HEK293 (cell line): Measurements from ENCODE around the gene DNAJA3.

Experiments used
- BCL11B ChIP-seq: fragments of 450-650 bp; formaldehyde crosslinking; IDR thresholded peaks from 2 replicates; pipeline ENCODE4 v1.5.1; 2016; ENCODE audit warnings: low read depth, missing biosample characterization, missing genetic modification characterization
- FEZF1 ChIP-seq: fragments of 450-650 bp; formaldehyde crosslinking; IDR thresholded peaks from 2 replicates; pipeline ENCODE4 v1.5.1; 2016; ENCODE audit warnings: missing biosample characterization, missing genetic modification characterization
- GFI1B ChIP-seq: fragments of 450-650 bp; formaldehyde crosslinking; IDR thresholded peaks from 2 replicates; pipeline ENCODE4 v1.5.1; 2016; ENCODE audit warnings: missing biosample characterization, missing genetic modification characterization
- REPIN1 ChIP-seq: fragments of 450-650 bp; formaldehyde crosslinking; IDR thresholded peaks from 2 replicates; pipeline ENCODE4 v1.5.1; 2017; ENCODE audit warnings: missing biosample characterization, missing genetic modification characterization, low read depth
- SP2 ChIP-seq: fragments of 450-650 bp; formaldehyde crosslinking; IDR thresholded peaks from 2 replicates; pipeline ENCODE4 v1.5.1; 2016; ENCODE audit warnings: missing biosample characterization, missing genetic modification characterization
- TCF7L2 ChIP-seq: IDR thresholded peaks from 2 replicates; pipeline ENCODE4 v1.6.1; 2011; ENCODE audit warnings: low read depth, mild to moderate bottlenecking, inconsistent platforms, low read length, moderate library complexity, borderline replicate concordance
- ZBTB48 ChIP-seq: fragments of 450-650 bp; formaldehyde crosslinking; IDR thresholded peaks from 2 replicates; pipeline ENCODE4 v1.5.1; 2016; ENCODE audit warnings: missing biosample characterization, missing genetic modification characterization
- ZEB2 ChIP-seq: fragments of 450-650 bp; formaldehyde crosslinking; IDR thresholded peaks from 2 replicates; pipeline ENCODE4 v1.5.1; 2016; ENCODE audit warnings: missing biosample characterization, missing genetic modification characterization
- ZFP37 ChIP-seq: fragments of 450-650 bp; formaldehyde crosslinking; IDR thresholded peaks from 2 replicates; pipeline ENCODE4 v1.5.1; 2016; ENCODE audit warnings: missing biosample characterization, missing genetic modification characterization
- ZNF121 ChIP-seq: fragments of 450-650 bp; formaldehyde crosslinking; IDR thresholded peaks from 2 replicates; pipeline ENCODE4 v1.5.1; 2016; ENCODE audit warnings: missing biosample characterization, missing genetic modification characterization
- ZNF175 ChIP-seq: fragments of 450-650 bp; formaldehyde crosslinking; IDR thresholded peaks from 2 replicates; pipeline ENCODE4 v1.5.1; 2016; ENCODE audit warnings: missing biosample characterization, missing genetic modification characterization
- ZNF19 ChIP-seq: fragments of 450-650 bp; formaldehyde crosslinking; IDR thresholded peaks from 2 replicates; pipeline ENCODE4; 2016; ENCODE audit warnings: missing biosample characterization, missing genetic modification characterization, low read depth
- ZNF248 ChIP-seq: fragments of 450-650 bp; formaldehyde crosslinking; IDR thresholded peaks from 2 replicates; pipeline ENCODE4 v1.5.1; 2017; ENCODE audit warnings: missing biosample characterization, missing genetic modification characterization
- ZNF433 ChIP-seq: fragments of 450-650 bp; formaldehyde crosslinking; IDR thresholded peaks from 2 replicates; pipeline ENCODE4 v1.5.1; 2016; ENCODE audit warnings: missing biosample characterization, missing genetic modification characterization, low read depth
- ZNF473 ChIP-seq: fragments of 450-650 bp; formaldehyde crosslinking; IDR thresholded peaks from 2 replicates; pipeline ENCODE4 v1.5.1; 2017; ENCODE audit warnings: missing biosample characterization, missing genetic modification characterization
- ZNF660 ChIP-seq: fragments of 450-650 bp; IDR thresholded peaks from 2 replicates; pipeline ENCODE4 v1.5.1; 2018; ENCODE audit warnings: missing biosample characterization, mild to moderate bottlenecking, missing genetic modification characterization
- ZNF664 ChIP-seq: fragments of 450-650 bp; formaldehyde crosslinking; IDR thresholded peaks from 2 replicates; pipeline ENCODE4 v1.5.1; 2016; ENCODE audit warnings: missing biosample characterization, missing genetic modification characterization
- TF ChIP-seq, protein P1 (sequence below): fragments of 450-650 bp; formaldehyde crosslinking; IDR thresholded peaks from 2 replicates; pipeline ENCODE4 v1.5.1; 2016; ENCODE audit warnings: missing biosample characterization, missing genetic modification characterization
- TF ChIP-seq, protein P2 (sequence below): fragments of 450-650 bp; formaldehyde crosslinking; IDR thresholded peaks from 2 replicates; pipeline ENCODE4 v1.5.1; 2016; ENCODE audit warnings: missing biosample characterization, missing genetic modification characterization
- TF ChIP-seq, protein P3 (sequence below): fragments of 450-650 bp; formaldehyde crosslinking; IDR thresholded peaks from 2 replicates; pipeline ENCODE4 v1.5.1; 2016; ENCODE audit warnings: missing biosample characterization, missing genetic modification characterization
- TF ChIP-seq, protein P4 (sequence below): fragments of 450-650 bp; formaldehyde crosslinking; IDR thresholded peaks from 2 replicates; pipeline ENCODE4 v1.5.1; 2016; ENCODE audit warnings: missing biosample characterization, missing genetic modification characterization, low read depth
- TF ChIP-seq, protein P5 (sequence below): fragments of 450-650 bp; formaldehyde crosslinking; IDR thresholded peaks from 2 replicates; pipeline ENCODE4 v1.5.1; 2017; ENCODE audit warnings: missing biosample characterization, missing genetic modification characterization
- TF ChIP-seq, protein P6 (sequence below): IDR thresholded peaks from 2 replicates; pipeline ENCODE4 v1.6.1; 2011; ENCODE audit warnings: mild to moderate bottlenecking, low read depth, low read length, borderline replicate concordance
- TF ChIP-seq, protein P7 (sequence below): fragments of 450-650 bp; formaldehyde crosslinking; IDR thresholded peaks from 2 replicates; pipeline ENCODE4 v1.5.1; 2016; ENCODE audit warnings: missing biosample characterization, missing genetic modification characterization, borderline replicate concordance
- TF ChIP-seq, protein P8 (sequence below): fragments of 450-650 bp; formaldehyde crosslinking; IDR thresholded peaks from 2 replicates; pipeline ENCODE4 v1.5.1; 2017; ENCODE audit warnings: missing biosample characterization, missing genetic modification characterization
- TF ChIP-seq, protein P9 (sequence below): fragments of 450-650 bp; formaldehyde crosslinking; IDR thresholded peaks from 2 replicates; pipeline ENCODE4 v1.5.1; 2017; ENCODE audit warnings: missing biosample characterization, mild to moderate bottlenecking, missing genetic modification characterization, moderate library complexity

Gene DNAJA3

DNA sequence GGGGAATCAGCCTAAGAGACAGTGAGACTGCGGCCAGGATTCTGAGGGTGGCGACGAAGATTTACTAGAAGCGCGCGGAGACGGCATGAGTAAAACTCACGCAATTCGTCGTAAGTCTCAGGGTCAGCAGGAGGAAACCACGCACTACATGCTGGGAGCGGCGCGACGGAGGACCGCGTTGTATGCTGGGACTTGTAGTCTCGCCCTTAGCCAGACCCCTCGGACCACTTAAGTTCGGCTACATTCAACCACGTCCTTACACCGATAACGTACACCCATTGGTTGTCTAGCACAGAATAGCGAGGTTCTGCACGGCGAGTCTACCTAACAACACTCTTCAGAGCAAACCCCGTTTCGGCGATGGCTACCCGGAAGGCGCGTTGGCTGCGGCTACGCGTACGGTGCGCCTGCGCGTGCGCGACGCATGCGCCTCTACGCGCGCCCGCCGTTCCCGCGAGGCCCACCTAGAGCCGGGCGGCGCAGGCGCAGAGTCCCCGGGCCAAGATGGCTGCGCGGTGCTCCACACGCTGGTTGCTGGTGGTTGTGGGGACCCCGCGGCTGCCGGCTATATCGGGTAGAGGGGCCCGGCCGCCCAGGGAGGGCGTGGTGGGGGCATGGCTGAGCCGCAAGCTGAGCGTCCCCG is at the start of gene DNAJA3 (continued):
- no peak for TF ChIP-seq TCF7L2
- TF ChIP-seq ZEB2 (tag by site-specific recombination): 0 out of 2 replicates have a peak, but pooled peaks have one; percentile 38
- TF ChIP-seq, protein P1, sequence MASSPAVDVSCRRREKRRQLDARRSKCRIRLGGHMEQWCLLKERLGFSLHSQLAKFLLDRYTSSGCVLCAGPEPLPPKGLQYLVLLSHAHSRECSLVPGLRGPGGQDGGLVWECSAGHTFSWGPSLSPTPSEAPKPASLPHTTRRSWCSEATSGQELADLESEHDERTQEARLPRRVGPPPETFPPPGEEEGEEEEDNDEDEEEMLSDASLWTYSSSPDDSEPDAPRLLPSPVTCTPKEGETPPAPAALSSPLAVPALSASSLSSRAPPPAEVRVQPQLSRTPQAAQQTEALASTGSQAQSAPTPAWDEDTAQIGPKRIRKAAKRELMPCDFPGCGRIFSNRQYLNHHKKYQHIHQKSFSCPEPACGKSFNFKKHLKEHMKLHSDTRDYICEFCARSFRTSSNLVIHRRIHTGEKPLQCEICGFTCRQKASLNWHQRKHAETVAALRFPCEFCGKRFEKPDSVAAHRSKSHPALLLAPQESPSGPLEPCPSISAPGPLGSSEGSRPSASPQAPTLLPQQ (tag by site-specific recombination): peak; percentile 36; the same call in 1 of the 2 replicates
- TF ChIP-seq ZNF175 (tag by site-specific recombination): no peak
- no peak for TF ChIP-seq ZNF19 (tag by site-specific recombination)
- TF ChIP-seq, protein P2, sequence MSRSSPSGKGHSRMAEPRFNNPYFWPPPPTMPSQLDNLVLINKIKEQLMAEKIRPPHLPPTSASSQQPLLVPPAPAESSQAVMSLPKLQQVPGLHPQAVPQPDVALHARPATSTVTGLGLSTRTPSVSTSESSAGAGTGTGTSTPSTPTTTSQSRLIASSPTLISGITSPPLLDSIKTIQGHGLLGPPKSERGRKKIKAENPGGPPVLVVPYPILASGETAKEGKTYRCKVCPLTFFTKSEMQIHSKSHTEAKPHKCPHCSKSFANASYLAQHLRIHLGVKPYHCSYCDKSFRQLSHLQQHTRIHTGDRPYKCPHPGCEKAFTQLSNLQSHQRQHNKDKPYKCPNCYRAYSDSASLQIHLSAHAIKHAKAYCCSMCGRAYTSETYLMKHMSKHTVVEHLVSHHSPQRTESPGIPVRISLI (tag by site-specific recombination): no peak
- TF ChIP-seq, protein P3, sequence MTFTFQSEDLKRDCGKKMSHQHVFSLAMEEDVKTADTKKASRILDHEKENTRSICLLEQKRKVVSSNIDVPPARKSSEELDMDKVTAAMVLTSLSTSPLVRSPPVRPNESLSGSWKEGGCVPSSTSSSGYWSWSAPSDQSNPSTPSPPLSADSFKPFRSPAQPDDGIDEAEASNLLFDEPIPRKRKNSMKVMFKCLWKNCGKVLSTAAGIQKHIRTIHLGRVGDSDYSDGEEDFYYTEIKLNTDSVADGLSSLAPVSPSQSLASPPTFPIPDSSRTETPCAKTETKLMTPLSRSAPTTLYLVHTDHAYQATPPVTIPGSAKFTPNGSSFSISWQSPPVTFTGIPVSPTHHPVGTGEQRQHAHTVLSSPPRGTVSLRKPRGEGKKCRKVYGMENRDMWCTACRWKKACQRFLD: 0 out of 2 replicates have a peak, but pooled peaks have one; percentile 74
- TF ChIP-seq, protein P4, sequence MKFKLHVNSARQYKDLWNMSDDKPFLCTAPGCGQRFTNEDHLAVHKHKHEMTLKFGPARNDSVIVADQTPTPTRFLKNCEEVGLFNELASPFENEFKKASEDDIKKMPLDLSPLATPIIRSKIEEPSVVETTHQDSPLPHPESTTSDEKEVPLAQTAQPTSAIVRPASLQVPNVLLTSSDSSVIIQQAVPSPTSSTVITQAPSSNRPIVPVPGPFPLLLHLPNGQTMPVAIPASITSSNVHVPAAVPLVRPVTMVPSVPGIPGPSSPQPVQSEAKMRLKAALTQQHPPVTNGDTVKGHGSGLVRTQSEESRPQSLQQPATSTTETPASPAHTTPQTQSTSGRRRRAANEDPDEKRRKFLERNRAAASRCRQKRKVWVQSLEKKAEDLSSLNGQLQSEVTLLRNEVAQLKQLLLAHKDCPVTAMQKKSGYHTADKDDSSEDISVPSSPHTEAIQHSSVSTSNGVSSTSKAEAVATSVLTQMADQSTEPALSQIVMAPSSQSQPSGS: no peak
- TF ChIP-seq FEZF1 (tag by site-specific recombination): no peak
- TF ChIP-seq, protein P5, sequence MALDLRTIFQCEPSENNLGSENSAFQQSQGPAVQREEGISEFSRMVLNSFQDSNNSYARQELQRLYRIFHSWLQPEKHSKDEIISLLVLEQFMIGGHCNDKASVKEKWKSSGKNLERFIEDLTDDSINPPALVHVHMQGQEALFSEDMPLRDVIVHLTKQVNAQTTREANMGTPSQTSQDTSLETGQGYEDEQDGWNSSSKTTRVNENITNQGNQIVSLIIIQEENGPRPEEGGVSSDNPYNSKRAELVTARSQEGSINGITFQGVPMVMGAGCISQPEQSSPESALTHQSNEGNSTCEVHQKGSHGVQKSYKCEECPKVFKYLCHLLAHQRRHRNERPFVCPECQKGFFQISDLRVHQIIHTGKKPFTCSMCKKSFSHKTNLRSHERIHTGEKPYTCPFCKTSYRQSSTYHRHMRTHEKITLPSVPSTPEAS: no peak
- TF ChIP-seq REPIN1 (tag by site-specific recombination): no peak
- TF ChIP-seq, protein P6, sequence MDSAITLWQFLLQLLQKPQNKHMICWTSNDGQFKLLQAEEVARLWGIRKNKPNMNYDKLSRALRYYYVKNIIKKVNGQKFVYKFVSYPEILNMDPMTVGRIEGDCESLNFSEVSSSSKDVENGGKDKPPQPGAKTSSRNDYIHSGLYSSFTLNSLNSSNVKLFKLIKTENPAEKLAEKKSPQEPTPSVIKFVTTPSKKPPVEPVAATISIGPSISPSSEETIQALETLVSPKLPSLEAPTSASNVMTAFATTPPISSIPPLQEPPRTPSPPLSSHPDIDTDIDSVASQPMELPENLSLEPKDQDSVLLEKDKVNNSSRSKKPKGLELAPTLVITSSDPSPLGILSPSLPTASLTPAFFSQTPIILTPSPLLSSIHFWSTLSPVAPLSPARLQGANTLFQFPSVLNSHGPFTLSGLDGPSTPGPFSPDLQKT: no peak
- TF ChIP-seq, protein P7, sequence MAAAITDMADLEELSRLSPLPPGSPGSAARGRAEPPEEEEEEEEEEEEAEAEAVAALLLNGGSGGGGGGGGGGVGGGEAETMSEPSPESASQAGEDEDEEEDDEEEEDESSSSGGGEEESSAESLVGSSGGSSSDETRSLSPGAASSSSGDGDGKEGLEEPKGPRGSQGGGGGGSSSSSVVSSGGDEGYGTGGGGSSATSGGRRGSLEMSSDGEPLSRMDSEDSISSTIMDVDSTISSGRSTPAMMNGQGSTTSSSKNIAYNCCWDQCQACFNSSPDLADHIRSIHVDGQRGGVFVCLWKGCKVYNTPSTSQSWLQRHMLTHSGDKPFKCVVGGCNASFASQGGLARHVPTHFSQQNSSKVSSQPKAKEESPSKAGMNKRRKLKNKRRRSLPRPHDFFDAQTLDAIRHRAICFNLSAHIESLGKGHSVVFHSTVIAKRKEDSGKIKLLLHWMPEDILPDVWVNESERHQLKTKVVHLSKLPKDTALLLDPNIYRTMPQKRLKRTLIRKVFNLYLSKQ (tag by site-specific recombination): no peak
- peak; percentile 53; the same call in 1 of the 2 replicates for TF ChIP-seq BCL11B (tag by site-specific recombination)
- TF ChIP-seq ZBTB48 (tag by site-specific recombination): no peak
- TF ChIP-seq GFI1B (tag by site-specific recombination): no peak; the same call in 1 of the 2 replicates
- TF ChIP-seq, protein P8, sequence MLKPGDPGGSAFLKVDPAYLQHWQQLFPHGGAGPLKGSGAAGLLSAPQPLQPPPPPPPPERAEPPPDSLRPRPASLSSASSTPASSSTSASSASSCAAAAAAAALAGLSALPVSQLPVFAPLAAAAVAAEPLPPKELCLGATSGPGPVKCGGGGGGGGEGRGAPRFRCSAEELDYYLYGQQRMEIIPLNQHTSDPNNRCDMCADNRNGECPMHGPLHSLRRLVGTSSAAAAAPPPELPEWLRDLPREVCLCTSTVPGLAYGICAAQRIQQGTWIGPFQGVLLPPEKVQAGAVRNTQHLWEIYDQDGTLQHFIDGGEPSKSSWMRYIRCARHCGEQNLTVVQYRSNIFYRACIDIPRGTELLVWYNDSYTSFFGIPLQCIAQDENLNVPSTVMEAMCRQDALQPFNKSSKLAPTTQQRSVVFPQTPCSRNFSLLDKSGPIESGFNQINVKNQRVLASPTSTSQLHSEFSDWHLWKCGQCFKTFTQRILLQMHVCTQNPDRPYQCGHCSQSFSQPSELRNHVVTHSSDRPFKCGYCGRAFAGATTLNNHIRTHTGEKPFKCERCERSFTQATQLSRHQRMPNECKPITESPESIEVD (tag by site-specific recombination): no peak
- TF ChIP-seq ZNF248: no peak
- no peak for TF ChIP-seq ZNF433
- TF ChIP-seq ZFP37 (tag by site-specific recombination): no peak; the same call in 1 of the 2 replicates
- peak; percentile 63 for TF ChIP-seq SP2 (tag by site-specific recombination)
- TF ChIP-seq ZNF121: no peak
- TF ChIP-seq ZNF660: peak; percentile 46
- TF ChIP-seq, protein P9, sequence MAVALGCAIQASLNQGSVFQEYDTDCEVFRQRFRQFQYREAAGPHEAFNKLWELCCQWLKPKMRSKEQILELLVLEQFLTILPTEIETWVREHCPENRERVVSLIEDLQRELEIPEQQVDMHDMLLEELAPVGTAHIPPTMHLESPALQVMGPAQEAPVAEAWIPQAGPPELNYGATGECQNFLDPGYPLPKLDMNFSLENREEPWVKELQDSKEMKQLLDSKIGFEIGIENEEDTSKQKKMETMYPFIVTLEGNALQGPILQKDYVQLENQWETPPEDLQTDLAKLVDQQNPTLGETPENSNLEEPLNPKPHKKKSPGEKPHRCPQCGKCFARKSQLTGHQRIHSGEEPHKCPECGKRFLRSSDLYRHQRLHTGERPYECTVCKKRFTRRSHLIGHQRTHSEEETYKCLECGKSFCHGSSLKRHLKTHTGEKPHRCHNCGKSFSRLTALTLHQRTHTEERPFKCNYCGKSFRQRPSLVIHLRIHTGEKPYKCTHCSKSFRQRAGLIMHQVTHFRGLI (tag by site-specific recombination): no peak
- no peak for TF ChIP-seq ZNF473 (tag by site-specific recombination)
- TF ChIP-seq ZNF664 (tag by site-specific recombination): no peak
